T-helper 17 cell (primary cell): ENCODE results near the gene TMEM151A. TPM values are rescaled to one million over a fixed set of nuclear protein-coding genes. Genes with fewer than 3 reads are reported as not detected.
"Not testable (repeated sequence)": the region's sequence is repeated elsewhere in the genome, so short reads cannot be mapped to it uniquely, and the experiment has no call there.

ENCODE experiments used
- ATAC-seq: fragments of 150-1000 bp; cut with Tn5 transposase; 2 replicates; pipeline ENCODE4 v1.10.0; 2021; ENCODE audit warnings: mild to moderate bottlenecking, moderate library complexity
- DNase-seq, 3 donors: peaks; one replicate each; pipeline versions ENCODE4 v3.0.0 to v3.0.0-alpha.2; 2020 to 2021
- H3K9me3 ChIP-seq: one replicate; pipeline ENCODE4 v1.7.0; 2013; ENCODE audit warnings: low read length, mild to moderate bottlenecking; ENCODE audit not compliant: control insufficient read depth, poor library complexity, severe bottlenecking
- H3K27ac Mint-ChIP-seq: one replicate; pipeline ENCODE4 v1.8.0; 2022; ENCODE audit warnings: mild to moderate bottlenecking, moderate library complexity, mixed read lengths
- H3K27me3 Mint-ChIP-seq: one replicate; pipeline ENCODE4 v1.8.0; 2022; ENCODE audit warnings: mixed read lengths
- H3K36me3 Mint-ChIP-seq: one replicate; pipeline ENCODE4 v1.8.0; 2022; ENCODE audit warnings: low read depth, mixed read lengths
- H3K4me1 Mint-ChIP-seq: one replicate; pipeline ENCODE4 v1.8.0; 2022; ENCODE audit warnings: mild to moderate bottlenecking, mixed read lengths
- H3K4me3 Mint-ChIP-seq: one replicate; pipeline ENCODE4 v1.8.0; 2022; ENCODE audit warnings: mild to moderate bottlenecking, moderate library complexity, mixed read lengths
- total RNA-seq, 4 donors: library from RNA in 2 of 4; stranded (reverse) in 2 of 4; gene quantifications; one replicate each; pipeline ENCODE4 v1.2.3 and lab custom pipeline; 2022 to 2026

TMEM151A gene
- total RNA-seq, 2 donors from 2014 or later, result 0.16 to 0.32 TPM

DNA sequence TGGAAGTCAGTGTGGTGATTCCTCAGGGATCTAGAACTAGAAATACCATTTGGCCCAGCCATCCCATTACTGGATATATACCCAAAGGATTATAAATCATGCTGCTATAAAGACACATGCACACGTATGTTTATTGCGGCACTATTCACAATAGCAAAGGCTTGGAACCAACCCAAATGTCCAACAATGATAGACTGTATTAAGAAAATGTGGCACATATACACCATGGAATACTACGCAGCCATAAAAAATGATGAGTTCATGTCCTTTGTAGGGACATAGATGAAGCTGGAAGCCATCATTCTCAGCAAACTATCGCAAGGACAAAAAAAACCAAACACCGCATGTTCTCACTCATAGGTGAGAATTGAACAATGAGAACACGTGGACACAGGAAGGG lies 29.1 kb downstream of the TMEM151A start:
- not testable (repeated sequence) for H3K27ac Mint-ChIP-seq, H3K27me3 Mint-ChIP-seq, DNase-seq, H3K36me3 Mint-ChIP-seq, H3K9me3 ChIP-seq, H3K4me3 Mint-ChIP-seq, H3K4me1 Mint-ChIP-seq, ATAC-seq

DNA sequence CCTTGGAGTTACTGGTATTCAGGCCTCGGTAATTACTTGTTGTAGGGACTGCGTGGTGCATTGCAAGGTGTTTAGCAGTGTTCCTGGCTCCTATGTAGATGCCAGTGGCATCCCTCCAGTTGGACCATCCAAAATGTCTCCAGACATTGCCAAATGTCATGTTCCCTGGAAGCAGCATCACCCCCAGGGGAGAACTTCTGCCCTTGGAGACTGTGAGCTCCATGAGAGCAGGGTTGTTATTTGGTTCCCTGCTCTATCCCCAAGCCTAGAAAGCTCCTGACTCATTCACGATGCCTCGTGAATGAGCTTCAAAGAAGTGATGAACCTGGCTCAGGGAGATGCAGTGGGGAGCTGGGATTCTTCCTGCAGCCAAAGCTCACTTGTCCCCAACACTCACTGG lies 29.9 kb downstream of the TMEM151A start:
- H3K36me3 Mint-ChIP-seq, result no peaks in the 10 kb centered on the region
- H3K9me3 ChIP-seq, result no peaks in the 10 kb centered on the region
- no peak for ATAC-seq
- H3K27me3 Mint-ChIP-seq, result no peaks in the 10 kb centered on the region
- H3K27ac Mint-ChIP-seq, result no peak overlapping the region
- no peak overlapping the region for H3K4me3 Mint-ChIP-seq
- no peak for DNase-seq
- H3K4me1 Mint-ChIP-seq, result peaks cover 14% of the 10 kb centered on the region

DNA sequence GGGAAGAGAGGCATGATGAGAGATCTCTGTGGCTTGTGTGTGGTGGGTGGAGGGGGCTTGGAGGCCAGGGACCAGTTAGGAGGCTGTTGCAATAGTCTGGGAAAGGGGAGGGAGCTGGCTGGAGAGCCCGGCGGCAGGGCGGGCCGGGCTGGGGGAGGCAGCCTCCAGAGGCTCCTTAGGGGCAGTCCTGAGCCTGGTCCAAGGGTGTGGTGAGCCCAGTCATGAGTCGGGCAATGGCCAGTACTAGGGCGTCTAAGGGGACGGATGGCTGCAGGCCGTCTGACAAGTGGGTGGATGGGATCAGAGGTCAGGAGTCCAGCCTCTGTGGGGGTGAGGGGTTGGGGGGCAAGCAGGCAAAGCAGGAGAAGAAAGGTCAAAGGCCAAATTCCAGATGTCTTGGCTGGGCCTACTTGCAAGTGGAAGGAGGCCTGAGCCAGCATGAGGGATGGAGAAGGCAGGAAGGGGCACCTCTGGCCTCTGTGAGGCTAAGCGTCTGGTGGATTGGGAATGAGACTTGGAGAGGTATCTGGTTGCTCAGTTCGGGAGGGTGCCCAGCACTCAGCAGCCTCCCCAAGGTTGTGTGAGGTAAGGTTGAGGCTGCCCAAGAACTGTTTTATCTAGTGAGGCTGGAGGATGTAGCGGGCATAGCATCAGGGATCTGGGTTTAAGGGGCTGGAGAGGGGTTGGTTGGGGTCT lies 31.2 kb downstream of the TMEM151A start:
- DNase-seq (no peak), ATAC-seq (no peak)
- Mint-ChIP-seq H3K27ac (no peak overlapping the region), H3K4me1 (peaks cover 21% of the 10 kb centered on the region), H3K4me3 (no peak overlapping the region), H3K27me3 (no peaks in the 10 kb centered on the region), H3K36me3 (no peaks in the 10 kb centered on the region)
- H3K9me3 ChIP-seq, result no peaks in the 10 kb centered on the region

DNA sequence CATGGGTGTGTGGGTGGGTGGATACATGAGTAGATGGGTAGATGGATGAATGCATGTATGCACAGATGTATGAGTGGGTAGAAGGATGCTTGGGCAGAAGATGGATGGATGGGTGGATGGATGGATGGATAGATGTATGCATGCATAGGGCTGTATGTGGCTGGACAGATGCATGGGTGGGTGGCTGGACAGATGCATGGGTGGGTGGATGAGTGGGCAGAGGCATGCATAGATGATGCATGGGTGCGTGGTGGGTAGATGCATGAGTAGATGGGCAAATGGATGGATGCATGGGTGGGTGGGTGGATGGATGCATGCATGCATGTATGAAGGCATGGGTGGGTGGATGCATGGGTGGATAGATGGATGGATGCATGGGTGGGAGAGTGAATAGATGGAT lies 32.0 kb downstream of the TMEM151A start:
- H3K27ac Mint-ChIP-seq, result no peak overlapping the region
- no peaks in the 10 kb centered on the region for H3K36me3 Mint-ChIP-seq
- ATAC-seq, result no peak
- H3K4me1 Mint-ChIP-seq, result peaks cover 22% of the 10 kb centered on the region
- no peak for DNase-seq
- no peaks in the 10 kb centered on the region for H3K27me3 Mint-ChIP-seq
- H3K4me3 Mint-ChIP-seq, result no peak overlapping the region
- no peaks in the 10 kb centered on the region for H3K9me3 ChIP-seq

DNA sequence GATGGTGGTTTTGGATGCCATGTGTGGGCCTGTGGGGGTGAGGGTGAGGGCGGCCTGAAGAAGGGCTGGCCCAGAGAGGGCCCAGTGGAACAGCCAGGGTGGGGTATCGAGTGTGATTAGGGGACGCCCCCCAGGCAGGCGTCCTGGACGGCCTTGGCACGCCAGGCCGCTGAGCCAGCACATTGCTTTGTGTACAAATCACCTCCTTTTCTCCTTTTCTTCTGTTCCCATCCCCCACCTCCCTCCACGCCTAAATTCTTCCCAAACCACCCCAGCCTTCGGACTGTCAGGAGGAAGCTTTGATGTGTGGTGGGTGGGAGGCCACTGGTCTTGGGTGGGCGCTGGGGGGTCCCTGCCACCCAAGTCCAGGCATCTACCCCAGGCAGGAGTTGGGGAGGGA lies 33.0 kb downstream of the TMEM151A start:
- ATAC-seq (no peak), DNase-seq (no peak)
- no peaks in the 10 kb centered on the region for H3K9me3 ChIP-seq
- Mint-ChIP-seq H3K27me3 (no peaks in the 10 kb centered on the region), H3K27ac (no peak overlapping the region), H3K36me3 (no peaks in the 10 kb centered on the region), H3K4me3 (no peak overlapping the region), H3K4me1 (peaks cover 19% of the 10 kb centered on the region)

DNA sequence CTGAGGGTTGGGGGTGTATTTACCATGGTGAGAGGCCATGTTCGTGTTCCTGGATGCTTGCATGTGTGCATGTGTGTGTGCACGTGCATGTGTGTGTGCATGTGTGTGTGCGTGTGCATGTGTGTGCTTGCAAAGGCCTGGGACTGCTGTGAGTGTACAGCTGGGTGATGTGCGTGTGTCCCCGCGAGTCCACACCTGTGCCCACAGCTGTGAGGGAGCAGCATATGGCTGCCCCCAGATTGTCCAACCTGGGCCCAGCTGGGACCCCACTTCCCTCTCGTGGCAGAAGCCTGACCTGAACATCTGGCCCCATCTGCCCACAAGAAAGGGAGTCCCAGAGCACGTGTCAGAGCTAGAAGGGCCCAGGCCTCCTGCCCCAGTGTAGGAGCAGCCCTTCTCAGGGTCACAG lies 33.6 kb downstream of the TMEM151A start:
- no peaks in the 10 kb centered on the region for H3K9me3 ChIP-seq
- DNase-seq (no peak), ATAC-seq (no peak)
- no peaks in the 10 kb centered on the region for H3K36me3 Mint-ChIP-seq
- H3K4me3 Mint-ChIP-seq, result peak overlapping the region; percentile 62
- H3K4me1 Mint-ChIP-seq, result peaks cover 19% of the 10 kb centered on the region
- peak overlapping the region; percentile 71 for H3K27ac Mint-ChIP-seq
- H3K27me3 Mint-ChIP-seq, result no peaks in the 10 kb centered on the region

DNA sequence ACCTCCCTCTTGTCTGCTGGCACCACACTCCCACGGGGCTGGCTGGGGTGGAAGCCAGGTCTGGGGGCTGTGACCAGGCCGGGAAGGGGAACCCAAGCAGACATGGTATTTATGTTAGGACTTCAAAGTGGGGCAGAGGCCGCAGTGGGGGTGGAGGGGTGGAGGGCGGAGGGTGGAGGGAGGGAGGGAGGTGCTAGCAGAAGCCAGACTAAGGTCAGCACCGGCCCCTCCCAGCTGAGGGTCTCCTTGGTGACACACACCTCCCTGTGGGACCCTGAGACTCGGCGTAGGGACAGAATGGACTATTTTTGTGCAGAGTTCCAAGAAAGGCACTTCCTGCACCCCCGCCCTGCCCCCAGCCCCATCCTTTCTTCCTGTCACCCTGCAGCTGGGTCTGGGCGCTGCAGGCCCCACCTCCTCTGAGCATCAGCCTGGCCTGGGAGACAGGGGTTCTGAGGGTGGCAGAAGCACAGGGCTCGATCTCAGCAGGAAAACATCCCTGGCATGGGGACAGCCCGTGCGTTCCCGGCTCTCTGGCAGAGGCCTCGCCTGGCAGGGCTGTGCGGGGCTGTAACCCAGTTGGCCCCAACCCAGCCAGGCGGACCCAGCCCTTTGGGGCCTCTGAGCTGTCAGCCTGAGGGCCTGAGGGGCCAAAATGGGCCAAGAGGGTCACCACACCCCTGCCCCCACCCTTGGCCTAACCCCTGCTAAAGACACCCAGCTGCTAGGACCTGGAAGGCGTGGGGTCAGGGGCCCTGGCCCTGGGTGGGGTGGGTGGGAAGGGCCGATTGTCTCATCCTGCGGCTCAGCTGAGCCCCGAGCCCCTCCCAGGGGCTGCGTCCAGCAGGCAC lies 34.8 kb downstream of the TMEM151A start:
- H3K9me3 ChIP-seq, result no peaks in the 10 kb centered on the region
- no peaks in the 10 kb centered on the region for H3K27me3 Mint-ChIP-seq
- H3K4me1 Mint-ChIP-seq, result peaks cover 19% of the 10 kb centered on the region
- no peaks in the 10 kb centered on the region for H3K36me3 Mint-ChIP-seq
- H3K27ac Mint-ChIP-seq, result peak overlapping the region; percentile 71
- peak overlapping the region; percentile 63 for H3K4me3 Mint-ChIP-seq
- ATAC-seq (no peak), DNase-seq (no peak)

DNA sequence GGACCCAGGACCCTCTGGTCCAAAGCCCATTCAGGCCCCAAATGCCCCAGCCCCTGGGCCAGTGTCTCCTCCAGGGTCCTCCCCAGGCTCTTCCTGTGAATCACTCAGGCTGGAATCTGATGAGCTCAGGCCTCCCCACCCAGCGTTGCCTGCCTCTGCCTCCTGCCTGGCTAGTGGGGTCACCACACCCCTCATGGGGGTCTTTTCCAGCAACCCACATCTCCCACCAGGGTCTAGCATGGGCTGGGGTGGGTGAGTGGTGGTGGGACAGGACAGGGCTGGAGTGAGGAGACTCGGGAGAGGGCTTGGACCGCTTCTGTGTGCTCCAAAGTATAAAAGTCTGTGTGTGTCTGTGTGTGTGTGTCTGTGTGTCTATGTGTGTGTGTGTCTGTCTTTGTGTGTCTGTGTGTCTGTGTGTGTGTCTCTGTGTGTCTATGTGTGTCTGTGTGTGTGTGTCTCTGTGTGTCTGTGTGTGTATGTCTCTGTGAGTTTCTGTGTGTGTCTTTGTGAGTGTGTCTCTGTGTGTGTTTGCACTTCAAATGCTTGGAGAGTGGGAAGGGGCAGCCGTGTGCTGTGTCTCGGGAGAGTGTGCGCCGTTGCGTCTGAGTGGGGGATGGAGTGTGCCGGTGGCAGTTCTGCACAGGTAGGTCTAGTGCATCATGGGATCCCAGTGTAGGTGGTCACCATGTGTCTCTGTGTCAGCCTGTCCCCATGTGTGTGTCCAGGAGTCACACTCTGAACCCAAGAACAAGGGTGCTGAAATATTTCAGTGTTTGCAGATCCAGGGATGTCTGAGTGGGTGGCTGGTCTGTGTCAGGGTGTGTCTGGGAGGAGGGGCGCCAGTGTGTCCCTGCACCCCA lies 35.7 kb downstream of the TMEM151A start:
- H3K27me3 Mint-ChIP-seq, result no peaks in the 10 kb centered on the region
- ATAC-seq (no peak), DNase-seq (no peak)
- H3K36me3 Mint-ChIP-seq, result no peaks in the 10 kb centered on the region
- H3K27ac Mint-ChIP-seq, result no peak overlapping the region
- H3K9me3 ChIP-seq, result no peaks in the 10 kb centered on the region
- peak overlapping the region; percentile 42 for H3K4me3 Mint-ChIP-seq
- peaks cover 19% of the 10 kb centered on the region for H3K4me1 Mint-ChIP-seq

DNA sequence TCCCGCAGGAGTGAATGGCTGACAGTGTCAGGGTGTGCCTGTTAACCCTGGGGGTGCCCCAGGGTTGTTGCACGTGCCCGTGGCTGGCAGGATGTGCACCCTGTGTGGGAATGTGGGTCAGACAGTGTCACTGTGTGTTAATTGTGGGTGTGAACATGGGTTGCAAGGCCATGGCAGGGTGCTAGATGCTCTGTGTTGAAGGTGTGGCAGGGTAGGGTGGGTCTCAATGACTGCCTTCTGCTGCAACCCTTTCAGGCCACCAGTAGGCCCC lies 36.3 kb downstream of the TMEM151A start:
- peak overlapping the region; percentile 42 for H3K4me3 Mint-ChIP-seq
- no peak for DNase-seq
- H3K36me3 Mint-ChIP-seq, result no peaks in the 10 kb centered on the region
- peaks cover 19% of the 10 kb centered on the region for H3K4me1 Mint-ChIP-seq
- no peak overlapping the region for H3K27ac Mint-ChIP-seq
- peak; percentile 69 for ATAC-seq
- H3K27me3 Mint-ChIP-seq, result no peaks in the 10 kb centered on the region
- H3K9me3 ChIP-seq, result no peaks in the 10 kb centered on the region

DNA sequence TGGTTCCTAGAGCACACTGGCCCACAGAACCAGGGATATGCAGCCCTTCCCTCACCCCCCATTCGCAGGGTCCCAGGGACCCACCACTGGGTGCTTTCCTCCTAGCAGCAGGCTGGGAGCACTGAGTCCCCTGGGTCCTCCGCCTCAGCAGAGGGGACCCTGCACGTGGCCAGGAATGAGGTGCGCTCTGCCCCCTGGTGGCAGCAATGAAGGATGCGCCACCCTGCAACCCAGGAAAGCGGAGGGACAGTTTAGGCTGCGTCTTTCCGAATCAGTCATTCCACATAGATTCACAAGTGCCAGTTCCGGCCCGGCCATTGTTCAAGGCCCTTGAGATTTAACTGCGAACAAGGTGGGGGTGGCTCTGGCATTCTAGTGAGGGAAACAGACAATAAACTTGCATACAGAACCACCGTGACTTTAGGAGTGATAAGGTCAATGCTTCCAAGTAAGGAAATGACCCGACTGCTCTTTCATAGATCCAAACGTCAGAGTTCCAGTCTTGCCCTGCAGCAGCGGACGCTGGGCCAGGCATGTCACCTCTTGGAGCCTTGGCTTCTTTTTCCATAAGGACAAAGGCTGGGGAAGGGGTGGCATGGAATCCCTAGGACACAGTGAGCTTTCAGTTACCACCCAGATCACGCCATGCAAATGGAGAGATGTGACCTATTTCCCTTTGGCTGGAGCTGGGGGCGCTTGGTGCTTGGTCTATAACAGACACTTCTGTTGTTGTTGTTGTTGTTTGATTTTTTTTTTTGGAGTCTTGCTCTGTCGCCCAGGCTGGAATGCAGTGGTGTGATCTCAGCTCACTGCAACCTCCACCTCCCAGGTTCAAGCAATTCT lies 36.8 kb downstream of the TMEM151A start:
- Mint-ChIP-seq H3K4me3 (peak overlapping the region; percentile 25), H3K27me3 (no peaks in the 10 kb centered on the region), H3K4me1 (peaks cover 19% of the 10 kb centered on the region), H3K27ac (no peak overlapping the region), H3K36me3 (no peaks in the 10 kb centered on the region)
- ATAC-seq (peak; percentile 91), DNase-seq (peak; percentile 68 to 70 (median 68))
- no peaks in the 10 kb centered on the region for H3K9me3 ChIP-seq

DNA sequence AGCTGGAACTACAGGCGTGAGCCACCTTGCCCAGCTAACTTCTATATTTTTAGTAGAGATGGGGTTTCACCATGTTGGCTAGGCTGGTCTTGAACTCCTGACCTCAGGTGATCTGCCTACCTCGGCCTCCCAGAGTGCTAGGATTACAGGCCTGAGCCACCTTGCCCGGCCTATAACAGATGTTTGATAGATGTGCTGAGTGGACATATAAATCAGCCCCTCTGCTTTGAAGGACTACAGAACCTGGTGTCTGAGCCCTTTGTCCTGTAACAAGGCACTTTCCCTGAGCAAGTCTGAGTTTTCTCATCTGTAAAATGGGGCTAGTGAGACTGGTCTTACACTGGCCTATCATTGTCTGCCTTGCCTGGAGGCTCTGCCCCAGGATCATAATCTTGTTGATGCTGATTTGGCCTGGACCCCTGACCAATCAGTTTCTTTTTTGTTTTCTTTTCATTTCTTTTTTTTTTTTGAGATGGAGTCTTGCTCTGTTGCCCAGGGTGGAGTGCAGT lies 37.5 kb downstream of the TMEM151A start:
- Mint-ChIP-seq H3K4me3 (no peak overlapping the region), H3K27ac (no peak overlapping the region), H3K4me1 (peaks cover 19% of the 10 kb centered on the region), H3K27me3 (no peaks in the 10 kb centered on the region), H3K36me3 (no peaks in the 10 kb centered on the region)
- no peaks in the 10 kb centered on the region for H3K9me3 ChIP-seq
- no peak for DNase-seq
- ATAC-seq, result no peak

DNA sequence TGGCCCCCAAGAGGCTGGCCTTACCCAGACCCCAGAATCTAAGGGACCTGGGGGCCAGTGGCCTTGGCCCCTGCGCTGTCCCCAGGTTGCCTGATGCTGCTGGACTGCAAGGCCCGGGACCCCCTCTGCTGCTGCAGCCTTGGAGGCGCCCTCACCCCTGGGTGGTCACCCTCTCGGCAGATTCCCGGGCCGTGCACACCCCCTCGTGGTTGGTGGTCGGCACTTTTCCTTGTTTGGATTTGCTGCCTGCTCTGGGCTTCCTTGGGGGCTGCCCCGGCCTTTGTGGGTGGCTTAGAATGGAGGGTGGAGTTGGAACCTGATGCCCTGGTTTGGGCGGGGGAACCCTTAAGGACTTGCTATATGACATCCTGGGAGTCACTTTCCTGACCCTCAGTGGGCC lies 39.2 kb downstream of the TMEM151A start:
- H3K27ac Mint-ChIP-seq, result no peak overlapping the region
- no peak overlapping the region for H3K4me3 Mint-ChIP-seq
- H3K36me3 Mint-ChIP-seq, result no peaks in the 10 kb centered on the region
- no peak for ATAC-seq
- peaks cover 19% of the 10 kb centered on the region for H3K4me1 Mint-ChIP-seq
- H3K9me3 ChIP-seq, result no peaks in the 10 kb centered on the region
- H3K27me3 Mint-ChIP-seq, result no peaks in the 10 kb centered on the region
- no peak for DNase-seq
